Measurements from ENCODE around the gene PLPPR5. TPM values are rescaled to one million over a fixed set of nuclear protein-coding genes. Genes with fewer than 3 reads are reported as not detected.

PLPPR5 gene
- total RNA-seq, 4 donors from 2014 or later: 0.20 TPM; not detected in 3

- no peaks in the 10 kb centered on the region for H3K4me1 ChIP-seq
Observed at GRCh38 chr1:98962156-98962555, 42.5 kb downstream of the PLPPR5 start.

GRCh38 chr1:98949621-98950020 is 55.0 kb downstream of the PLPPR5 start:
- Histone ChIP-seq H3K27me3 (no peaks in the 10 kb centered on the region), H3K4me3 (no peak overlapping the region), H3K4me1 (peaks cover 0 to 4% (median 0%) of the 10 kb centered on the region in 4 donors), H3K9me3 (no peaks in the 10 kb centered on the region), H3K27ac (no peak overlapping the region), H3K36me3 (no peaks in the 10 kb centered on the region)
- TF ChIP-seq CTCF (IDR thresholded peaks at IDR 0.05): no peak
- TF ChIP-seq EP300 (IDR thresholded peaks at IDR 0.05): no peak
- TF ChIP-seq POLR2A (IDR thresholded peaks at IDR 0.05): no peak
- no peak for DNase-seq (ENCODE audit: low spot score in 2 of 2)

More at GRCh38 chr1:98962156-98962555, 42.5 kb downstream of the PLPPR5 start:
- no peaks in the 10 kb centered on the region for H3K9me3 ChIP-seq
- DNase-seq (ENCODE audit: low spot score in 2 of 2): no peak
- H3K27me3 ChIP-seq: no peaks in the 10 kb centered on the region
- H3K36me3 ChIP-seq: no peaks in the 10 kb centered on the region
- TF ChIP-seq EP300 (IDR thresholded peaks at IDR 0.05) (no peak), POLR2A (IDR thresholded peaks at IDR 0.05) (no peak), CTCF (IDR thresholded peaks at IDR 0.05) (no peak)
- H3K4me3 ChIP-seq: no peak overlapping the region
- no peak overlapping the region for H3K27ac ChIP-seq

- no peak for DNase-seq (ENCODE audit: low spot score in 2 of 2)
- Histone ChIP-seq H3K27me3 (no peaks in the 10 kb centered on the region), H3K9me3 (no peaks in the 10 kb centered on the region), H3K36me3 (no peaks in the 10 kb centered on the region), H3K27ac (no peak overlapping the region), H3K4me1 (peaks cover 0 to 4% (median 0%) of the 10 kb centered on the region in 4 donors), H3K4me3 (no peak overlapping the region)
- no peak for TF ChIP-seq CTCF (IDR thresholded peaks at IDR 0.05)
- TF ChIP-seq EP300 (IDR thresholded peaks at IDR 0.05): no peak
- no peak for TF ChIP-seq POLR2A (IDR thresholded peaks at IDR 0.05)
- WGBS, 2 donors: 22 to 40% methylated on average over 2 of the region's 2 CpGs
Observed at GRCh38 chr1:98949166-98949565, 55.5 kb downstream of the PLPPR5 start.

DNA sequence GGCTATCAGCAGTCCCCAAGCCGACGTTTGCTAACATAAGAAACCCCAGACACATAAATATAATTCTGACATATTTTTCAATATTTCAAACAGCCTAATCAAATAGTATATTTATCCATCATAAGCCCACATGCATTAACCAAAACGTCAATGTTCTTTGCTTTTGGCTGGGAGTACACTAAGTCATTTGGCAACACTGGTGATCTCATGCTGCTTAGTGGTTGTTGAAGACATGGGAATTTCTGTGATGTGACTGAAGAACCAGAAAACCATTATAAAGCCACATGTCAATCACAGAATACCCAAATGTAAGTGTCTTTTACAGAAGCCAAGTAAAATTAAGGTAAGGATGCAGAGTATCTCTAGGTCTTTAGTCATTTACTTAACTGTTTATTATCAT is 57.6 kb downstream of the PLPPR5 start:
- Histone ChIP-seq H3K36me3 (no peaks in the 10 kb centered on the region), H3K27ac (no peak overlapping the region), H3K4me3 (no peak overlapping the region), H3K9me3 (no peaks in the 10 kb centered on the region), H3K27me3 (no peaks in the 10 kb centered on the region), H3K4me1 (peaks cover 0 to 4% (median 0%) of the 10 kb centered on the region in 4 donors)
- no peak for TF ChIP-seq POLR2A (IDR thresholded peaks at IDR 0.05)
- TF ChIP-seq EP300 (IDR thresholded peaks at IDR 0.05): no peak
- TF ChIP-seq CTCF (IDR thresholded peaks at IDR 0.05): no peak
- DNase-seq (ENCODE audit: low spot score in 2 of 2): no peak
- WGBS, 2 donors: 68 to 76% methylated on average over 3 of the region's 3 CpGs

DNA sequence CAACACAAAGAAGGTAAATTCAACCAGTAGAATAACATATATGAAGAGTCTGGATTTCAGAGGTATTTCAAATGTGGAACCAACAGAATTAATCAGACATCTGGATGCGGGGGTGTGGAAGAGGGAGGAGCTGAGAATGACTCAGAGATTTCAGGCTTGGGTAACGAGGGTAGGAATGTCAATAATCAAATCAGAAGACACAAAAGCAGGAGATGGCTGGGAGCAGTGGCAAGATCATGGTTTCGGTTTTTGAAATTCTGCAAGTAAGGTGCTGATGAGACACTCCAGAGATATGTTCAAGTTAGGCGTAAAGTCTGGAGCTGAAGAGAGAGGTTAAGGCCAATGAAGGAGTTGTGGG is 64.0 kb downstream of the PLPPR5 start:
- no peaks in the 10 kb centered on the region for H3K4me1 ChIP-seq
- no peaks in the 10 kb centered on the region for H3K27me3 ChIP-seq
- no peaks in the 10 kb centered on the region for H3K9me3 ChIP-seq
- H3K36me3 ChIP-seq: no peaks in the 10 kb centered on the region
- H3K4me3 ChIP-seq: no peak overlapping the region
- DNase-seq (ENCODE audit: low spot score in 2 of 2): no peak
- WGBS, 2 donors: 68 to 75% methylated on average over 4 of the region's 4 CpGs
- TF ChIP-seq CTCF (IDR thresholded peaks at IDR 0.05) (no peak), EP300 (IDR thresholded peaks at IDR 0.05) (no peak), POLR2A (IDR thresholded peaks at IDR 0.05) (no peak)
- no peak overlapping the region for H3K27ac ChIP-seq
